GM19467 (cell line): ENCODE measurements around the gene PLCG2.

Experiments used
- ATAC-seq: cut with Tn5 transposase; IDR thresholded peaks from one replicate; pipeline ENCODE4 v1.9.1; 2021; ENCODE audit warnings: mild to moderate bottlenecking, moderate library complexity; ENCODE audit not compliant: unreplicated experiment

PLCG2 gene

DNA sequence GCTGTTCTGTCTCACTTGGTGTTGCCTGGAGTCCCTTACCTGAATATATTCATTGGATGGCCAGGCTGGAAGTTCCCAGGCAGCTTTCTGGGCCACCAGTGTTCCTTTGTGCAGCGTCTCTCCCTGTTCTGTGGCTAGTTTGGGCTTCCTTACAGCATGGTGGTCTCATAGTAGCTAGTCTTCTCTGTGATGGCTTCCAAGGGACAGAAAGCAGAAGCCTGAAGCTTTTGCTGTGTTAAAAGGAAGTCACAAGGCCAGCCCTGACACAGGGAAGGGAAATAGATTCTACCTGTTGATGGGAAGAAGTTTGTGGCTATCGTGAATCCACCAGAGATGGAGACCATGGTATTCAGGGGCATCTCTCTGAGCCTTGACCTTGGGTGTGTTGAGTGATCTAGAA lies 34.6 kb downstream of the PLCG2 start:
- ATAC-seq: no peak

DNA sequence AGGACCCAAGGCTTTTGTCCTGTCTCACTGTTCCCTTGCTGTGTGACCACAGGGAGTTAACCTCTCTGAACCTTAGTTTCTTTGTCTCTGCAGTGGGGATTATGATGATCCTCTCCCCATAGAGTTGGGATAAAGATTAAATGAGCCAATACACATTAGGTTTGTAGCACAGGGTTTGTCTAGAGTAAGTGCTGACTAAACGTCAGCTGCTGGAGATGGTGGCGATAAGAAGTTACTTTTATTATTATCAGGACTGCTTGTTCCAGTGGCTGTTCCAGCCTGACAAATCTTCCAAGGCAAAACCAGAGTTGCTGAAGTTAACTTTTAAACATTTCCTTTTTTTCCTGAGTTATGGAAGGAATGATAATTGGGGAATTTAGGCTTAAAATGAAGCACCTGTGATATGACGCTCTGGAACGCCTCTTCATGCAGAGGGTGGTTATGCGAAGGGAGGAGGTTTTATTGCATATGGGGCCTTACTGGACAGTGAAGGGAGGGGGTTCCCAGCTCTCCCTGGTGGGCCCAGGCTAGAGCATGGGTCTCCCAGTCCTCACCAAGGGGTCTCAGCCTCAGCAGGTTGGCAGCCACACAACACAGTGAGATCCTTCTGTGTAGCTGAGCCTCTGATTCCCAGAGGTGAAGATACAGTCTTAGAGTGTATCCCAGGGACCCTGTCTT lies 35.8 kb downstream of the PLCG2 start:
- ATAC-seq: no peak

DNA sequence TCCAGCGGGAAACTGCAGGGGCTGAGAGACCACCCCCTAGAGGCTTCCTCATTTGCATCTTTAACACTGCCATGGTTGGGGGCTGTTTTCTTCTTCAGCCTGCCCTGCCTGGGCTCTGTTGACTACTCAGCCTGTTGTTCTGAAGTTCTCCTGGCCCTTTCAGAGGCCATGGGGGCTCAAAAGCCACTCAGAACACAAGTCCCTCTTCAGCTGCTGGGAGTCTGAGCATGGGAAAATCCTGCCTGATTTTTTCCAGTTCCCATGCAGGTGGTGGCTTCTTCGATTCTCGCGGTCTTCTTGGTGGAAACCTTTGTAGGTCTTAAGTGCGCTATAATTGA lies 36.3 kb downstream of the PLCG2 start:
- ATAC-seq: no peak

DNA sequence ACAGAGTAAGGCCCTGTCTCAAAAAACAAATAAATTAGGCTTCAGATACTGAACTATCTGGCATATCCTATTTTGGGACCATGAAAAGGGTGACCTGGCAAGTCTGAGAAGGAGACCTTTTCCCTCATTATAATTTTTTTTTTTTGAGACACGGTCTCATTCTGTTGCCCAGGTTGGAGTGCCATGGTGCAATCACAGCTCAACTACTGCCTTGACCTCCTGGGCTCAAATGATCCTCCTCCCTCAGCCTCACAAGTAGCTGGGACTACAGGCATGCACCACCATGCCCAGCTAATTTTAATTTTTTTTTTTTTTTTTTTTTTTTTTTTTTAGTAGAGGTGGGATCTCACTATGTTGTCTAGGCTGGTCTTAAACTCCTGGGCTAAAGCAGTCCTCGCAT lies 37.3 kb downstream of the PLCG2 start:
- ATAC-seq: no peak

DNA sequence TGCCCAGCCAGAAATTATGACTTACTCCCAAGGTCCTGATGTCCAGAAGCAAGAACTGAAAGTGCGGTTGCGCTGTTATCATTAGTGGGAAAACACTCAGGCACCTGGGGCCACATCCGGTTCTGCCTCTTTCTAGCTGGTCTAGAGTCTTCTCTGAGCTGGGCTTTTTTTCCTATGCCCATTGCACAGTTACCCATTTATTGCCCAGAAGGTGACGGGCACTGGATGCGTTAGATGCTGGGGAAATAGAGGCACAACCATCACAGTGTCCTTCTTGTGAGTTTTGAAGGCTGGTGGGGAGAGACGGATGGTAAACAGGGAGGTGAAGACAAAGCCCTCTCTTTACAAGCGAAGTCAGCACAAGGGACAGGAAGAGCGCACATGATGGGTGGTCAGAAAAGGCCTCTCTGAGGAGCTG lies 37.7 kb downstream of the PLCG2 start:
- ATAC-seq: no peak

DNA sequence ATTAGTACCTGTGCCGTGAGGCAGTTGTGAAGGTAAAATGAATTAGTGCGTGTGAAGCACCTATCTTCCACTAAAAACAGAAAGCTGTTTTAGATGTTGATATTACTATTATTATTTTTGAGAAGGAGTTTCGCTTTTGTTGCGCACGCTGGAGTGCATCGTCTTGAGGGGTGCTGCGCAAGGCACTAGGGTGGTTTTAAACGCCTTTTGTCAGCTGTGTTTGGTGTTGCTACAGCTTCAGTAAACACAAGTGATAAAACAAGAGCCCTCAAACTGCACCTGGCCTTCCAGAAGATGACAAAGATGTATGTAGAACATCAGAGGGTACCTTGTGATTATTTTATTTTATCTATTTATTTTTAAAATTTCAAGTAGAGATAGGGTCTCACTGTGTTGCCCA lies 38.2 kb downstream of the PLCG2 start:
- ATAC-seq: no peak

DNA sequence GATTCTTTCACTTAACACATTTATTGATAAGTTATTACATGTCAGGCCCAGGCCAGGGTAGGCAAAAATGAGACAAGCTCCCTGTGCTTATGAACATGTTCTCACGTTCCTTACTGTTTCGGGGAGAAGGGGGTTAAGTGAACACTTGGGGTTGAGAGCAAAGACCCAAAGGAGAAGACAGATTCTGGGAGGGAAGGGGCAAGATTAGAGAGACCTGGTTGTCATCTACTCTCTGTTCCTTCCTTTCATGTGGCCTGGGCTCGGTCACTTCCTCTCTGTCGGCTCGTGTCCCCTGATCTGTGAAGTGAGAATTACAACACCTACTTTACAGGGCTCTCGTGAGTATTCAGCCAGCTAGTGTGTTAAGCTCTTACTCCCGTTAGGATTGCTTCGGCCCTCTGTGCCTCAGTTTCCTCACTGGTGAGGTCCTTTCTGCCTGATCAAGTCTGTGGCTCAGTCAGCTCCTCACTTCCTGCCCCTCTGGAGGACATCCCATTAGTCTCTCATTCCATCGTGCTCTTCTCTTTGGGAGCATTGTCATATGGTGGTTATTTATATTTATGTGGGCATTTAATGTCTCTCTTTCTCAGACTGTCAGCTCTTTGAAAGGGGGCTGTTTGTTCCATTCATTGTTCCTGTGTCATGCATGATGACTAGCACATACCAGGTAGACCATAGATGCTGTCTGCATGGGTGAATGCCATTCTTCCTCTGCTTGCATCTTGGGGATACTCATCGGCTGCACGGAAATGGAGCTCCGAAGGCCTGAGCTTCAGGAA lies 38.9 kb downstream of the PLCG2 start:
- ATAC-seq: no peak

DNA sequence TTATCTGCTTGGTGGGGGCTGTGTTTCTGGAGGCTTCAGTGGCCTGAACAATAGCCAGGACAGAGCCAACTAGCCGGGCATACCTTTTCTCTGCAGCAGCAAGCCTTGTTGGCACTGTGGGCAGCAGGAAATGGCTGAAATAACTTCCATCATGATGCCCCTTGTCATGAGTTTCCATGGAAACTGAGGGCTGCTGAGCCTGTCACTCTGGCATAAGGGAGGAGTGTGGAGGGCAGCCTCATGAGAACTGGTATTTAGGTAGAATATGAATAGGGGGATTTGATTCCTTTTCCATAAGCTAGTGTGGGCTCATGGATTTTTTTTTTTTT lies 39.4 kb downstream of the PLCG2 start:
- ATAC-seq: no peak

DNA sequence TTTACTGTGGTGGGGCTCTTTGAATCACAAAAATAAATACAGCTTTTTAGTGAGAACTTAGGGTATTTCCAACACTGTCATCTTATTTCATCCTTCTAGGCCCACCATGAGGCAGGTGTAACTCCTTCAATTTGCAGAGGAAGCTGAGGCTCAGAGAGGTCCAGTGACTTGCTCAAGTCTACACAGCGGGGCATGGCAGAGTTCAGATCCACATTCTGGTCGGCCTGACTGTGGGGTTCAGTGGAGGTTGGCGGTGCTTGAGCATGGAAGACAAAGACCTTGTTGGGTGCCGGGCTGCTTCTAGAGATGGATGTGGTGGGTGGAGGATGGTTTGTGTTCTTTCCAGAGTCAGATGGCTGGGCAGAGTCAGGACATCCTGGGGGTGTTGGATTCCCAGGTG lies 39.8 kb downstream of the PLCG2 start:
- ATAC-seq: no peak

DNA sequence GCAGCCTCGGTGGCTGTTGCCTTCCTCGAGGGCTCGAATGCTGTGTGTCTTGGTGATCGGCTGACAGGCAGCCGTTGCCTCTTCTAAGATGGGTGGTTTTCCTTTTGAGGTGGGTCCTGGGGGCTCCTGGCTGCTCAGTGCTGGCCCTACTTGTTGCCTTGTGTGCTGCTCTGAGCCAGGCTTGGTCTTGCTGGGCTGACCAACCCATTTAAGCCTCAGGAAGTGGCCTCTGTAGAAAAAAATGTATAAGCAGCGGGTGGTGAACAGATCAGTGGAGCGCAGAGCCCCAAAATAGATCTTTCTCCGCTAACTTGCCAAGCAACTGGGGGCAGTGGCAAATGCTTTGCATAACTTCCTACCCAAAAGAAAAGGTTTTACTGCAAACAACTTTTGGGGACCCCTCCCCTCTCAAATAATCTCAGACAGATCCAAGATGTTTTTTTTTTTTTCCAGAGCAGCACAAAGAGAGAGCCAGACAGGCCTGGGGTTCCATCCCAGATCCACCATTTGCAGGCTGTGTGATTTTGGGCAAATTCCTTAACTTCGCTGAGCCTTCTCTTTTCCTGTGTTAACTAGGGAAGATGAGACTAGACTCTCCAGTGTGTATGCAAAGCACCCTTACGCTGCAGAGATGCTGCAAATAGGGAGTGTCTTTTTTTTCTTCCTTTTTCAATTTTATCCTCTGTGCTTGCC lies 42.5 kb downstream of the PLCG2 start:
- ATAC-seq: peak; percentile 42

DNA sequence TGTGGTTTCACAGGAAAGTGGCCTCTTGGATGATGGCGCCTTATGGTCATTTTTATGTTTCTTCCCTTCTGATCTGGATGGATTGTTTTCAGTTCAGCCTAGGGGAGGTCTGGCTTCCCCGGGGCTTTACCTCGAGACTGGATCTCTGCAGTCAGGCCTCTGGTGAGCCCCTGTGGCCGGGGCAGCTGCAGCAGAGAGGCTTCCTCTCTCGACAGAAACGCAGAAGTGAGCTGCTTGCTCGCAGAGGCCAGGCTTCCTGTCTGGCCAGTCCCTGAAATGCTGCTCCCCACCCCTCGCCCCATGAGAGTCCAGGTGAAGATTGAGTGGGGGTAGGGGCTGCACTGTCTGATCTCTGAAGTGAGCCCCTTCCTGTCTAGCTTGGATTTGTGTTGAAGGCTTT lies 44.0 kb downstream of the PLCG2 start:
- ATAC-seq: peak; percentile 35

DNA sequence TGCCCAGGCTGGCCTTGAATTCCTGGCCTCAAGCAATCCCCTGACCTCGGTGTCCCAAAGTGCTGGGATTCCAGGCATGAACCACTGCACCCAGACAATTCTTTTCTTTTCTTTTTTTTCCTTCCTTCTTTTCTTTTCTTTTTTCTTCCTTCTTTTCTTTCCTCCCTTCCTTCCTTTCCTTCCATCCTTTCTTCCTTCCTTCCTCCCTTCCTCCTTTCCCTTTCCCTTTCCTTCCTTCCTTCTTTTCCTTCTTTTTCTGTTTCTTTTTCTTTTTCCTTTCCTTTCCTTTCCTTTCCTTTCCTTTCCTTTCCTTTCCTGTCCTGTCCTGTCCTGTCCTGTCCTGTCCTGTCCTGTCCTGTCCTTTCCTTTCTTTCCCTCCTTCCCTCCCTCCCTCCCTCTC lies 44.6 kb downstream of the PLCG2 start:
- no peak for ATAC-seq

DNA sequence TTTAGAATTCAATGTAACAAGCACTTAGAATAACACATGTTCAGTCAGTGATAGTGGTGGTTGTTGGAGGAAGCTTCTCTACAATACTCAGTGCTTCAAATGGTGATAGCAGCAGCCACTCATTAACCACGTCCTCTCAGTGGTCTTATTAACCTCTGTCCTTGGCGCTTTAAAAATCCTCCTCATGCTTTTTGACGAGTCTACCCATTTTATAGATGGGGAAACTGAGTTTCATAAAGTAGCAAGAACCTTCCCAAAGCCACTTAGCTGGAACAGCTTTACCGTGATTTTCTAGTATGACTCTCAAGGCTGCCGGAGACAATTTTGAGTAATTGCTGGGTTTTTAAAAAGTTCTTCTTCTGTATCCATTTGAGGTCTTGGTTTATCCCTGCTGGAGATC lies 47.4 kb downstream of the PLCG2 start:
- no peak for ATAC-seq

DNA sequence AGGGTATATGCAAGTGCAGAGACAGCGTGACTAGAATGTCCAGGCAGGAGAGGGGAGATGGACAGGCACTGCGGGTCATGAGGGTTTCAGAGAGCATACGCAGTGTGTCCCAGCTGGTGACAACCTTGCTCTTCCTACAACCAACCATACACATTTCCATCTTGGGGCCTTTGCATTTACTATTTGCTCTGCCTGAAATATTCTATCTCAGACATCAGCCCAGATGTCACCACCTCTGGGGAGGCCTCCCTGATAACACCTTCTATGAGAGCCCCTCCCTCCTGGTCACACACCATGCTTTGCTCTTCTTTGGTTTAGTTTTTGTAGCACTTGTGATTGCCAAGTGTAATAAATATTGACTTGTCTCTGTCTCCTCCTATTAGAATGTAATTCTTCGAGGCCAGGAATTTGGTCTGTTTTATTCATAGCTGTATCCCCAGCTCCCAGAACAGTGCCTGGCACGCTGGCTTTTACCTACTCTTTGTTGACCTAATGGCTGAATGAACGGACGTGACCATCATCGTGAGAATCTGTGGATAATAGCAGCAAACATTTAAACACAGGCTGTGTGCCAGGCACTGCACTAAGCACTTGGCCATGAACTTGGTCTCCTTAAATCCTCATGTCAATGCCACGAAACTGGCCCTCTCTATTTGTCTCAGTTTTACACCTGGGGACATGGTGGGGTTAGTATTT lies 51.9 kb downstream of the PLCG2 start:
- ATAC-seq: peak; percentile 2

DNA sequence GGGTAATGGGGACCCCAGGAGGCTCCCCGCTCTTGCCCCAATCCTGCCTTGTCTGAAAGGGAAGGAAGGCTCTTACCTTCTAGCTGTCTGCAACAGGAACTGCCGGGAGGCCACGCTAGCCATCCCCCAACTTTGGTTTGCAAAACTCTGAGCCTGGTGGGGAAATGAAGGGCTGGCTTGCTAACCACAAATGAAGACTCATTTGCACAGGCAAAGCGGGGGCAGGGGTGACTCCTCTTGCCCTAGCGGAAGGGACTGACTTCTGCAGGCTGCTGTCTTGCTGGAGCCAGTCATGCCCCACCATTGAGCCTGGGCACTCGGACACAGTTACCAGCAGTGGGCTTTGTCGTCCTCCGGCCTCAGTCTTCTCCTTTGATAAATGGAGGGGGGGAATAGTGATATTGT lies 52.6 kb downstream of the PLCG2 start:
- ATAC-seq: peak; percentile 65

DNA sequence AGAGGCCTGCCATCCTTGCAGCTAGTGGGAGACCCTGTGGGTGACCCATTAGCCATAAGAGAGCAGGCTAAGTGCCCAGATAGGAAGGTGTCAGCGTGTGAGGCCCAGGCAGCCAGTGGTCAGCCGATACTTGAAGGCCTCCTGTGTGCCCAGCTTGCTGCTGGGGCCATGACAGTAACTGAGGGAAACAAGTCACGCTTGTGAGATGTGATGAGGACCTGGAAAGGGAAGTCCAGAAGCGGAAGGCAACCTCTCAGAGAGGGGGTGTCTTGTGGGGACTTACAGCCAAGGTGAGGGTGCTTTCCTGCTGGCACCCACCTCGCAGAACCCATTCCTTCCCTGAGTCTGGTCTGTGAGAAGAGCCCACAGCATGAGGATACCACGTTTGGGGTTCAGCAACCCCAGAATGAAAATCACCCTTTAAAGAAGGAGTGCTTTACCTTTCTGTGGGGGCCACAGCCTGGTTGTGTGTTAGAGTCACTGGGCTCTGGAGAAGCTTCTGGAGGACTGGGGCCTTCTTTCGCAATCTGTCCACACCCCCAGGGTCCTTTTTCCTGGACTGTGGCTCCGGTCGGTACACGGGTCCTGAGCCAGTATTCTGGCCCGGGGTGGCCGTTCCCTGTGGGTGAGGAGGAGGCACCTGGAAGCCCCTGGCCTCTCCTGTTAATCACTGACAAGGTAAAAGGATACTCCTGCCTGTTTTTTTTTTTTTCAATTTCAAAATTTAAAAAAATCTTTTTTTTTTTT lies 53.9 kb downstream of the PLCG2 start:
- no peak for ATAC-seq

DNA sequence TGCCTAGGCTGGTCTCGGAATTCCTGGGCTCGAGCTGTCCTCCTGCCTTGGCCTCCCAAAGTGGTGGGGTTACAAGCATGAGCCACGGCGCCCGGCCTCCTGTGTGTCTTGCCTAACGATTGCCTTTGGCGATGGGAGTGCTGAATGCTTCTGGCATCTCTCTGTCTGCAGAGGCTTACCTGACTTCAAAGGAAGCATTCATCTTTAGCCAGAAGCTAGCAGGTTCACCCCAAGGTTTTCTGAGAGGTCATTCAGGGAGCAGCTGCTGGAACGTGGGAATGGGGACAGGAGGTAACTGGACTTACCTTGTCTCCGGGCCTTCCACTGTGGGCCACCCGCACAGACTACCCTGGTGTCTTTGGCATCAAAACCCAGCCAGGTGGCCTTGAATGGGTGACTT lies 54.7 kb downstream of the PLCG2 start:
- no peak for ATAC-seq

DNA sequence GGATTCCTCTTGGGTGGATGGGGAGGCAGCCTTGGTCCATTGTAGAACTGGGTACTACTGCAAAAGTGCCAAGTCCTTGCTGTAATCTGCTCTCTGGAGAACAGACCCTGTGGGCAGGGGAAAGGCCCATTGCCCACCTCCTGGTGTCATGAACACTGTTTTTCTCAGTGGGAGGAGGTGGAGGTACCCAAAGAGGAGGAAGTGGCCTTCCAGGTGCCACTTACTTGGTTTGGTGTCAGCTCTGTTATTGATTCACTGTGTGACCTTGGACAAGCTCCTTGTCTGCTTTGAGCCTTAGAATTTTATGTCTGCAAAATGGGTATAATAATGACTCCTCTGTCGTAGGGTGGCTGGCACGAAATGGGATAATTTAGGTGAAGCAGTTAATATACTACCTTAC lies 55.8 kb downstream of the PLCG2 start:
- ATAC-seq: no peak

DNA sequence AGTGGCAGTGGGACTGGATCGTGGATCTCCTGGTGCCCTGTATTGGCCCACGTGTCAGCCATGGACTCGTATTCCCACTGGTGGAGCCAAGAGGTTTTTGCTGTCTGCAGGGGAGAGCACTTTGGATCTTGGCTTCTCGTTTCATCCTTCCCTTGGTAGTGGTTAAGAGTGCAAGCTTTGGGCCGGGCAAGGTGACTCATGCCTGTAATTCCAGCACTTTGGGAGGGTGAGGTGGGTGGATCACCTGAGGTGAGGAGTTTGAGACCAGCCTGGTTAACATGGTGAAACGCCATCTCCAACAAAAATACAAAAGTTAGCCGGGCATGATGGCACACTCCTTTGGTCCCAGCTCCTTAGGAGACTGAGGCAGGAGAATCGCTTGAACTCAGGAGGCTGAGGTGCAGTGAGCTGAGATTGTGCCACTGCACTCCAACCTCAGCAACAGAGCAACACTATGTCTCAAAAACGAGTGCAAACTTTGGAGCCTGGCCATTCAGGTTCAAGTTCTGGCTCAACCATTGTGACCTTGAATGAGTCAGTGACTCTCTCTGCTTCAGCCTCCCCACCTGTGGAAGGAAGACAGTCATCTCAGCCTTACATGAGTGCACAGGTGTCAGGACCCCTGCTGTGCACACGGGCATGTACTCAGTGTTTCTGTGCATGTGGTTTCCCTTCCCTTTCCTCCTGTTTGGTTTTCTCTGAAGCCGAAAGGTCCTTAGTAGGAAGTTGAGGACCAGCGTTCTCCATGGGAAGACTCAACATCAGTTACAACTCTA lies 57.4 kb downstream of the PLCG2 start:
- peak; percentile 58 for ATAC-seq

DNA sequence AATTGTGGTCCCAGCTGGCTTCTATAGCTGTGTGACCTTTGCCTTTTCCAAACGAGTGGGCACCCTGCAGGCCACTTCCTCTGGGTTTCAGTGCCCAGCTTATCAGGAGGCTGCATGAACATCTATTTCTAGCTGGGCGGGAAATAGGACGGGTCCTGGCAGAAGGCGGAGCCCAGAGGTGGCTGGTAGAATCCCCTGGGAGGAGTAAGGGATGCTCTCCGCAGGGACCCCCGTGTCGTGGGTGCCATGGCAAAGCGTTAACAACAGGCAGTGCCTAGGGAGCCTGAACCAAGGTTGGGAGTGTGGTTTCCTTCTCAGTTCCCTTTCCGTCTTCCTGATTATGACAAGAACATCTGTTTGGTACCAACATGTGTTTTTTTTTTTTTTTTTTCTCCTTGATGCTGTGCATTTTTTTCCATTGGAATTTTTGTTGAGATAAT lies 58.2 kb downstream of the PLCG2 start:
- ATAC-seq: no peak
